Measurements from ENCODE around the gene ROBO2. TPM values are rescaled to one million over a fixed set of nuclear protein-coding genes. Genes with fewer than 3 reads are reported as not detected.

The ROBO2 gene
- total and polyA plus RNA-seq, 2 experiments from 2014 or later: 1.5 to 7.8 TPM

- ATAC-seq (no peak), DNase-seq (ENCODE audit: low spot score) (no peak)
- H3K4me3 ChIP-seq: peak overlapping the region; percentile 69
- Mint-ChIP-seq H3K27me3 (ENCODE audit: insufficient read depth, low read depth, poor library complexity) (peaks cover 10% of the 10 kb centered on the region), H3K27ac (no peak overlapping the region), H3K4me1 (peaks cover 17% of the 10 kb centered on the region), H3K9me3 (no peaks in the 10 kb centered on the region), H3K4me3 (peak overlapping the region; percentile 86), H3K36me3 (ENCODE audit: low read depth) (no peaks in the 10 kb centered on the region; the same call in 2 of the 3 replicates)
- TF ChIP-seq EZH2phosphoT487 (IDR thresholded peaks at IDR 0.05; ENCODE audit: unreplicated experiment): no peak
- no peak for TF ChIP-seq CREB1 (CRISPR knock-in tag; IDR thresholded peaks at IDR 0.05; ENCODE audit: low read depth)
- no peak for TF ChIP-seq POLR2AphosphoS5 (IDR thresholded peaks at IDR 0.05; ENCODE audit: low read depth)
- no peak for TF ChIP-seq ZNF331 (CRISPR knock-in tag; IDR thresholded peaks at IDR 0.05; ENCODE audit: low read depth)
- TF ChIP-seq ZNF462 (CRISPR knock-in tag; IDR thresholded peaks at IDR 0.05): no peak
- TF ChIP-seq JUNB (IDR thresholded peaks at IDR 0.05; ENCODE audit: unreplicated experiment): no peak
- TF ChIP-seq EZH2 (IDR thresholded peaks at IDR 0.05; ENCODE audit: low read depth, unreplicated experiment): no peak
- no peak for TF ChIP-seq STAT1 (IDR thresholded peaks at IDR 0.05; ENCODE audit: unreplicated experiment)
- TF ChIP-seq ZNF114 (CRISPR knock-in tag; IDR thresholded peaks at IDR 0.05): no peak
- no peak for TF ChIP-seq REST (IDR thresholded peaks at IDR 0.05; ENCODE audit: unreplicated experiment)
- TF ChIP-seq CTCF (conservative IDR thresholded peaks at IDR 0.05; ENCODE audit: low read depth in 2 of 2): no peak
- H3K4me1 ChIP-seq (ENCODE audit: insufficient read depth): peaks cover 18% of the 10 kb centered on the region
- H3K79me2 ChIP-seq (replicated peaks; ENCODE audit: insufficient read depth): no peaks in the 10 kb centered on the region
- no peaks in the 10 kb centered on the region for H3F3A ChIP-seq (replicated peaks; ENCODE audit: low read depth)
- H3K27ac ChIP-seq (ENCODE audit: low read depth): no peak overlapping the region
- H3K9me2 ChIP-seq (ENCODE audit: insufficient read depth): no peaks in the 10 kb centered on the region
- H4K20me1 ChIP-seq (replicated peaks; ENCODE audit: insufficient read depth): no peaks in the 10 kb centered on the region
- H2AFZ ChIP-seq: no peak overlapping the region
- H3K36me3 ChIP-seq (ENCODE audit: insufficient read depth): no peaks in the 10 kb centered on the region
- peak overlapping the region; percentile 88 for H3K4me2 ChIP-seq
- H3K27me3 ChIP-seq (ENCODE audit: insufficient read depth): peaks cover 34% of the 10 kb centered on the region
These were observed 1.2 kb downstream of the ROBO2 start for GRCh38 chr3:77040926-77041722.
